Lower leg skin (tissue), 4 donors: Measurements from ENCODE around the gene LTK. TPM values are rescaled to one million over a fixed set of nuclear protein-coding genes. Genes with fewer than 3 reads are reported as not detected.

ENCODE experiments used
- DNase-seq, 2 donors: peaks; one replicate each; pipeline ENCODE4 v3.0.0-alpha.2; 2019; ENCODE audit warnings: low spot score in 2 of 2
- H3K4me3 ChIP-seq: fragments of 200-600 bp; sonication (generic); 2 replicates; pipeline ENCODE4 v1.5.1; 2017; ENCODE audit warnings: mild to moderate bottlenecking, low read depth; ENCODE audit not compliant: poor library complexity, severe bottlenecking
- POLR2A ChIP-seq, 2 donors: fragments of 450-650 bp; IDR thresholded peaks; one replicate each; pipeline ENCODE4 v1.6.1; 2016 to 2017; ENCODE audit warnings: antibody characterized with exemption in 2 of 2, mild to moderate bottlenecking in 1 of 2, moderate library complexity in 1 of 2
- WGBS, 2 donors: methylation state at CpG; one replicate each; pipeline ENCODE4 v1.1.5; 2018; 5-methylcytosine and 5-hydroxymethylcytosine counted together
- intact Hi-C: fragments of 100-400 bp; cut with DNase I; formaldehyde crosslinking; loops from one replicate; pipeline ENCODE4 v1.15.0; 2023; ENCODE audit warnings: low total_unique reads
- total RNA-seq, 4 donors: library from RNA; depleted of rRNA; stranded (reverse); fragments of >200 nt; gene quantifications; one replicate each; pipeline ENCODE4 v1.1.0, GENCODE V29; 2016
- TF ChIP-seq, protein P1 (sequence below), 3 donors: fragments of 450-650 bp; IDR thresholded peaks; one replicate each; pipeline ENCODE4 v1.5.1; 2016; ENCODE audit warnings: antibody characterized with exemption in 3 of 3, mild to moderate bottlenecking in 3 of 3, moderate library complexity in 2 of 3

Gene LTK
- total RNA-seq, 4 donors from 2014 or later = 0.46 to 0.54 (median 0.52) TPM; not detected in 1

DNA sequence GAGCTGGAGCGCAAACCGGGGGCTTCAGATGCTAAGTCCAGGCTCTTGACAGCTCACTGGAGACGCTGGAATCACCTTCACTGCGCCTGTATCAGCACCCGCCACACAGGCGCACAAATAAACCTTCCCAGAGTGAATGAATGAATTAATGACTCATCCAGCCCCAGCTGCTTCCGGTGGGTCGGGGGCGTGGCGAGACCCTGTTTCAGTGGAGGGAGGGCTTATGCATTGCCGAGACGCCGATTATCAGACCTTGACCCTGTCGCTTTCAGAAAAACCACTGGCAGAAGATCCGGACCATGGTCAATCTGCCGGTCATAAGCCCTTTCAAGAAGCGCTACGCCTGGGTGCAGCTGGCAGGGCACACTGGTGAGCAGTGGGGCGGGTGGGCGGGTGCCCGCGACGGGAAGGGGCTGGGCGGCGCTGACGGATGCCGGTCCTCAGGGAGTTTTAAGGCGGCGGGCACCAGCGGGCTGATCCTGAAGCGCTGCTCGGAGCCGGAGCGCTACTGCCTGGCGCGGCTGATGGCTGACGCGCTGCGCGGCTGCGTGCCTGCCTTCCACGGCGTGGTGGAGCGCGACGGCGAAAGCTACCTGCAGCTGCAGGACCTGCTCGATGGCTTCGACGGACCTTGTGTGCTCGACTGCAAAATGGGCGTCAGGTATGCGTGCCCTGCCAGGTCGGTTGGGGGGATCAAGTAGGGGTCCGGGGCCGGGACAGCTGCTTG, 12.3 kb downstream of the LTK start:
- no peak for DNase-seq

DNA sequence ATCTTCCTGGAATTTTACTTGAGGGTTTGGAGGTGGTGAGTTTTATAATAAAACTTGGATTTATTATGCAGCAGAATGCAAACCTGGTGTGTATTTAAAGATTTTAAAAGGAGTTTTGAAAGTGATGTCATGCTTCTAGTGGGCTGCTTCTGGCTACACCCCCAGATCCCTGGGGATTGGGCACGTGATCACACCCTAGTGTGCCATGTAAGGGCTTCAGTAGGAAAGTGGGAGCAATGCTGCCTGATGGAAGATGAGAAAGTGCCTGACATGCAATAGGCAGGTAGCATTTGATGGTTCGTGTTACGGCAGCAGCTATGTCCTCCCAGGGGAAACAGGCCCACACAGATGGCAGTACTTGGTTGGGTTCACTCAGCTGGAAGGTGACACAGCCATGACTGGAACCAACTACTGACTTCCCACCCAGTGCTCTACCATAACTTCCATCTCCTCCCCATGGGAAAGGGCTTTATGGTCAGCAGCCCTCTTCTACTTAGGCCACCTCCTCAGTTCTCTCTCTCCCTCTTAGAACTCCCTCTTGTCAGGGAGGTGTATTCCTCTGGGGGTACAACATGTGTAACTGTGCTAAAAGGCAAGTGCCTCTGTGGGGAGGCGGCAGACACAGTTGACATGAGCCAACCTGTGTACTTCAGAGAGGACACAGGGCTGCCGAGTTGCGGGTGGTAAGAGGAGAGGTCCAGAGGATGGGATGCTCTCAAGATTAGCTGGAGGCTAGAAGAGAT, 14.3 kb downstream of the LTK start:
- no peak overlapping the region for H3K4me3 ChIP-seq
- intact Hi-C loops = no loop called here
- TF ChIP-seq POLR2A (IDR thresholded peaks at IDR 0.05) = no peak
- TF ChIP-seq, protein P1, sequence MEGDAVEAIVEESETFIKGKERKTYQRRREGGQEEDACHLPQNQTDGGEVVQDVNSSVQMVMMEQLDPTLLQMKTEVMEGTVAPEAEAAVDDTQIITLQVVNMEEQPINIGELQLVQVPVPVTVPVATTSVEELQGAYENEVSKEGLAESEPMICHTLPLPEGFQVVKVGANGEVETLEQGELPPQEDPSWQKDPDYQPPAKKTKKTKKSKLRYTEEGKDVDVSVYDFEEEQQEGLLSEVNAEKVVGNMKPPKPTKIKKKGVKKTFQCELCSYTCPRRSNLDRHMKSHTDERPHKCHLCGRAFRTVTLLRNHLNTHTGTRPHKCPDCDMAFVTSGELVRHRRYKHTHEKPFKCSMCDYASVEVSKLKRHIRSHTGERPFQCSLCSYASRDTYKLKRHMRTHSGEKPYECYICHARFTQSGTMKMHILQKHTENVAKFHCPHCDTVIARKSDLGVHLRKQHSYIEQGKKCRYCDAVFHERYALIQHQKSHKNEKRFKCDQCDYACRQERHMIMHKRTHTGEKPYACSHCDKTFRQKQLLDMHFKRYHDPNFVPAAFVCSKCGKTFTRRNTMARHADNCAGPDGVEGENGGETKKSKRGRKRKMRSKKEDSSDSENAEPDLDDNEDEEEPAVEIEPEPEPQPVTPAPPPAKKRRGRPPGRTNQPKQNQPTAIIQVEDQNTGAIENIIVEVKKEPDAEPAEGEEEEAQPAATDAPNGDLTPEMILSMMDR (IDR thresholded peaks at IDR 0.05) = no peak
- no peak for DNase-seq
- 85 to 91% methylated on average over 6 of the region's 6 CpGs for WGBS, 2 donors

More for the DNA sequence above, 12.3 kb downstream of the LTK start:
- intact Hi-C loops = no loop called here
- no peak overlapping the region for H3K4me3 ChIP-seq
- 7 to 27% methylated on average over 16 to 47 of the region's 56 CpGs for WGBS, 2 donors
- TF ChIP-seq, protein P1 (IDR thresholded peaks at IDR 0.05) = no peak
- no peak for TF ChIP-seq POLR2A (IDR thresholded peaks at IDR 0.05)

DNA sequence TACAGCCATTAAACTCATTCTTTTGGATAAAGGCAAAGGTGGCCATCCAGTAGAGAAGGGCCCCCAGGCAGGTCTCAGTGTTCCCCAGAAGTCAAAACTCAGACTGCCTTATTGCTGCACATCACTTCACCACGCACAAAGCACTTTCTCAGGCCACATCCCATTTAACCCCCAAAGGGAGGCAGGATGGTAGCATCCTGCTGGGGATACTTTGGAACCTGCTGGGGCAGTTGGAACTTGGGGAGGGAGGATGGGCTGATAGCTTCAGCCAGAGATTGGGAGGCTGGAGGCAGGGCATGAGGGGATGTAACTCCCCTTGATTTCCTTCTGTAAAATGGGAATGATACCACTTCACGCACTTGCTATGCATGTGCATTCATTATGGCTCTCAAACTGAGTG, 15.0 kb downstream of the LTK start:
- DNase-seq = no peak
- WGBS, 2 donors = 88 to 93% methylated on average over 2 of the region's 2 CpGs
- intact Hi-C loops = no loop called here
- TF ChIP-seq, protein P1 (IDR thresholded peaks at IDR 0.05) = no peak
- H3K4me3 ChIP-seq = no peak overlapping the region

DNA sequence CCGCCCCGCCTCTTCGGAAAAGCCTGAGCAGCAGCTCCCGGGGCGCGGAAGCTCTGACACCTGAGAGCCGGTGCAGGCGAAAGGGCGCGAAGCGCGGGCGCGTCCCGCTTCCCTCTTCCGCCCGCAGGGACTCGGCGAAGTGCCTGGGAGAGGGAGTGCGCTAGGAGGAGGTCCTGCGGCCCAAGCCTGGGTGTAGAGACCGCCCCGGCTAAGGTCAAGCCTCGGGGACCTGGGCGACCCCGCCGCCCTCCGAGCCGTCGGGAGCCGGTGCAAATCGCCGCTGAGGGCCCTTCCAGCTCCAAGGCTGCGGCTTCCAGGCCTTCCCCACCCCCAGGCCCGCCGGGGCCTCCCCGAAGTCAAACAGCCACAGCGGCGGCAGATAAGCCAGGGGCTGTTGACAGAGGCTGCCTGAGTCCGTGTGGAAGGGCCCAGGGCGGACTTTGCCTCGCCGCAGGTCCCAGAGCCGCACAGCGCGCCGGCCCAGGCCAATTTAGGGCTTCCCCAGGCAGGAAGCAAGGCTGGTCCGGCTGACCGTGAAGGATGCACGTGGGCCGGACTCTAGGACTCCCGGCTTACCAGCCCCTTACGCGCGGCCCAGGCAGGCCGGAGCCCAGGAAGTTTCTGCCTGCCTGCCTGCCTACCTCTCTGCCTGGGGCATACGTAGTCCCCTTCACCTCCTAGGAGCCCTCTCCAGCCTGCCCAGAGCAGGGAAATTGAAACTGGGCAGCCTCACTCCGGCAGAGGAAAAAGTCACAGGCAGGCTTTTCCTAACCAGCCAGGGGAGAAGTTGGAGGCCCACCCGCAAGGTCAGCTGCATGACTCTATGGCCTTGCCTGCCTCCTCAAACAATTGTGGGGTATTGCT, 17.7 kb downstream of the LTK start:
- DNase-seq = no peak
- no peak for TF ChIP-seq POLR2A (IDR thresholded peaks at IDR 0.05)
- TF ChIP-seq, protein P1 (IDR thresholded peaks at IDR 0.05) = no peak
- WGBS, 2 donors = 66 to 74% methylated on average over 41 to 45 of the region's 59 CpGs
- intact Hi-C loops = no loop called here
- H3K4me3 ChIP-seq = no peak overlapping the region

DNA sequence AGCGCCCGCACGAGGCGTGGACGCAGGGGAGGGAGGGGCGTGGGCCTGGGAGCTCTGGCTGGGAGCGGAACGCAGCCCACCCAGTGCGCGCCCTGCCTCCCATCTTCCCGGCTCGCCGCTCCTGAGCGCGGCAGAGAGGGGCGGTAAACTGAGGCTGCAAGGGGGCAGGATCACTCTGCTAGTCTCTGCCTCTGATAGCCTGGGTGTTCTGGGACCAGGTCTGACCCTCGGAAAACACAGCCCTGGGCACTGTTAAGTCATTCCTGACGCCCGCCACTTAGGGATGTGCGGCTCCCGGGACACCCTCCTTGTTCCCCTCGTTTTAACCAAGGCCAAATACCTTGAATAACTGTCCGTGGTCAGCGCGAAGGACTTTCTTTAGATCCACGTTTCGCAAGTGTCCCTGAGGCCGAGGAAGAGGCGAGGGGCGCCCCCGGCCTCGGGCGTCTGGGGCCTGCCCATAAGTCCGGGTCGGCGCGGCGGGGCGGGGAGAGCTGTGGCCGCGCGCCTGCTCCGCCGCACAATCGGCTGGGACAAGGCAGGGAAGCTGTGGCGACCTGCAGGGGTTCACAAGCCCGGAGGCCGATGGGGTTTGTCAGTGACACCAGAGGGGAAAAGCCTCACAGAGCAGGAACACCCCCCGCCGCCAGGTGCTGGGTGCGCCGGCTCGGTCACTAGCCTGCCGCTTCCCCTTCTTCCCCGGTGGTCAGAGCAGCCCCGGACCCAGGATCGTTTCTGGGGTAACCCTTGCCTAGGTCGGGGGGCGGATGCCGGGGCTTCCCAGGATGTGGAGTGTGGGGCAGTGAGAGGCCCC, 18.5 kb downstream of the LTK start:
- intact Hi-C loops = no loop called here
- 9 to 14% methylated on average over 23 to 27 of the region's 60 CpGs for WGBS, 2 donors
- H3K4me3 ChIP-seq = no peak overlapping the region

More for the DNA sequence above, 18.5 kb downstream of the LTK start:
- DNase-seq = no peak
- no peak for TF ChIP-seq POLR2A (IDR thresholded peaks at IDR 0.05)
- TF ChIP-seq, protein P1 (IDR thresholded peaks at IDR 0.05) = no peak
